Fibroblast of peridontal ligament (primary cell): ENCODE results near the gene KCNQ2.

Source experiments
- DNase-seq: peaks from one replicate; pipeline ENCODE4 v3.0.0-alpha.2; 2010; ENCODE audit errors: extremely low read depth

The KCNQ2 gene

DNA sequence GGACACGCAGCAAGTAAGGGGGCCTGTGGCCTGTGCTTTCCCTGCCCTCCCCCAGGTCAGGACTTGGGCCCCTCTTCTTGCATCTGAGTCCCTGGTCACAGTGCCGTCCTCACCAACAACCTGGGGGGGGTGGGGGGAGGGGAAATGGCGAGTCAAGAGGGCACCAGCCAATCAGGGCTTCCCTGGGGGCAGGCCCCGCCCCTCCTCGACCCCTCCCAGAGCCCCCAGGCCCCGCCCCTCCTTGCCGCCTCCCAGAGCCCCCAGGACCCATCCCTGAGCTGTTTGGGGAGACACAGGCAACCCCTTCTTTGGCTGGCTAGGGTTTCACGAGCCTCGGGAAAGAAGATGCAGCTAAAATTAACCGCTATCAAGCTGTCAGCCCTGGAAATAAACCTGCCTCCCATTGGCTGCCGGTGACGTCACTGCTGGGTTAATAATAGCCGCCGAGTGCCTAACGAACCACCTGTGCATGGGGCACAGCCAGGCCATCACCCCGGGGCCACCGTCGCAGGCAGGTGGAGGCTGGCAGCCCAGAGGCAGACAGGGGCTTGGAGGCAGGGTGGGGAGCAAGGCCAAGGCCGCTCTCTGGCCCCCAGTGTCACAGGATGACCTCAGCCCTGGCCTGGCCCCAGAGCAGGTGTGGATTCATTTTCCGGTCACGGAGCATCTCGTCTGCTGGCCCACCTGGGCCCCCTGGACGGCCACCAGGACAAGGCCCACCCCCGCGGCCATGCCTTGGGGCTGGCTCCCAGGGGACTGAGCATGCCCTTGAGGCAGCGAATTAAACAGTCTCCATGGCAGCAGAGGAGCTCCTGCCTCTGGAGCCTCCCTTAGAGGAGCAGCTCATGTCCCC lies 29.6 kb upstream of the KCNQ2 start:
- no peak for DNase-seq

DNA sequence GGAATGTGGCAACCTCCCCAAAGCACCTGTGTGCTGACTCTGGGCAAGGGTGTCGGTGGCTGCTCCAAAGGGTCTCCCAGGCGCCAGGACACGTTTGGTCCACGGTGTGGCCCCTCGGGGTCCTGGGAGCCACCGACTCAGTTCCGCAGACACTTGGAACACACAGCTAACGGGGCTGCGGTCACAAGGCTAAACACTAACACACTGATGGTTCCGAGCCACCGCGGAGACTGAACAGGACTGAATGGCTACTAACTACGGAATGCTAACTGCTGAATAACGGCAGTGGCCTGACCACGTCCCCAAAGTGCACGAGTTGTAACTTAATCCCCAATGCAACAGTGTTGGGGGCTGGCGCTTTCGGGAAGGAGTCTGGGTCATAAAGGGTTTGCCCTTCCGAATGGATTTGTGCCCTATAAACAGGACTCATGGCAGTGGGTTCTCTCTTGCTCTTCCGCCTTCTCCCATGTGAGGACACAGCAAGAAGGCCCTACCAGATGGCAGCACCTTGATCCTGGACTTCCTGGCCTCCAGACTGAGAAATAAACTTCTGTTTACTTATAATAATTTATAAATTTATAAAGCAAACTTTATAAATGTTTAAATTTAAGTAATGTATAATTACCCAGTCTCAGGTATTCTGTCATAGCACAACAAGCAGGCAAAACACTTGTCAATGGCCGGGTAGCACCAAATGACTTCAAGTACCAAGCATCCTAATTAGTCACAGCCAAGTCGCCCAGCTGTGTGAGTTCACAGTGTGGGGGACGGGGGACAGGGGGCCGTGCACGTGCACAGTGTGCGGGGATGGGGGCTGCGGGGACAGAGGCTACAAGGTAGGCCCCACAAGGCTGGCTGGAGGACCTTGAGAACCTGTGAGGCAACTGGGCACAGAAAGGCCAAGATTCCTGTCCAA lies 28.7 kb upstream of the KCNQ2 start:
- no peak for DNase-seq

DNA sequence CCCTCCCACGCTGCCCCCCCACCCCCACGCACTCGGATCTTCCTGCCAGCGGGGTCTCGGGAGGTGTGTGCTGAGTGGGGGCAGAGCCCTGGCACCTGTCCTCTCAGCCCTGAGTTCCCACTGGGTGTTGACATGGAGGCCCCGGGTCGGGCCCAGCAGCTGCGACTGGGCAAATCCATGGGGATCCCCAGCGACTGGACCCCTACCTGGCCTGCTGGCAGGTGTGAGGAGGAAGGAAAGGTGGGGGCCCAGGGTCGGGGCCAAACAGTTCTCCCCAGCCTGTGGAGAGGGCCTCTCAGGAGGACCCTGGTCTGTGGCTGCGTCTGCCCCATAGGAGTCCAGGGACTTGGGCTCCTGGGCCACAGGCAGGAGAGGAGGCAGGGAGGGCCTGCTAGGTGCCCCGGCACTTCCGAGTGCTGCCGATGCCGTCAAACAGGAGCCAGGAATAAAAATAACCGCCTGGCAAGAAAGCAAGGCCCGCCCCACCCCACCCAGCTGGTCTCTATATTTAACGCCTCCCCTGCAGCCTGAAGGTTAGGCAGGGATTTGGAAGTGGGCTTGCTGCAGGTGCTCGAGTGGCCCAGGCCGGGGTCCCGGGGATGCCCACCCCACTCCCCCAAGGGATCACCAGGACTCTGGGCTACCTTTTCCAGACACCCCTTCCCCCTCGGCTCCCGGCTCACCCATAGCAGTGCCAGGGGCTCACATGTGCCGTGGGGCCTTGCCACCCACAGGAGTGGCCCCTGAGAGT lies 27.9 kb upstream of the KCNQ2 start:
- no peak for DNase-seq

DNA sequence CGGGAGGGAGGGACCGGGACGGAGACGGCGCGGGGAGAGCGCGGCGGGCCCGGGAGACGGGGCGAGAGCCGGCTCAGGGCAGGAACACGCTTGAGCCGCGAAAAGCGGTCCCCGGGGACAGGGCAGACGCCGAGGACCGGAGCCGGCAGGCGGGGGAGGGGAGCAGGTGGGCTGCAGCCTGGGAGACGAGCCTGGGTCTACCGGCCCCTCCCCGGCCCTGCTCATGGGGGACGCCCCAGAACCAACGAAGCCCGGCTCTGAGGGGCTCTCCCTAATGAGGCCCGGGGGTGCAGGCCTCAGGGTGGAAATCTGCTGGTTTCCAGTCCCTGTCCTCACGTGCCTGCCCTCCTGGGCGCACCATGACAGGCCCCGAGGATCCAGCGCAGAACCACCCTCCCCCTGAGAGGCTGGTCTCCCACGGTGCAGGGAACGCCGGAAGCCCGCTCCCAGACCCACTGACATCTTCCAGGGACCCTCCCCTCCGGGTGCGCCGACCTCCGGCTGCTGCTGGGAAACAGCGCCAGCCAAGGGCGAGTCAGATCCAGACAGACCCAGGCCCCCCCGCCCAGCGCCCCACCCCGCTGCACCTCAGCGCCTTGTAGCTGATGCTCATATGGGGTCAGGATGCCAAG lies 27.0 kb upstream of the KCNQ2 start:
- no peak for DNase-seq

DNA sequence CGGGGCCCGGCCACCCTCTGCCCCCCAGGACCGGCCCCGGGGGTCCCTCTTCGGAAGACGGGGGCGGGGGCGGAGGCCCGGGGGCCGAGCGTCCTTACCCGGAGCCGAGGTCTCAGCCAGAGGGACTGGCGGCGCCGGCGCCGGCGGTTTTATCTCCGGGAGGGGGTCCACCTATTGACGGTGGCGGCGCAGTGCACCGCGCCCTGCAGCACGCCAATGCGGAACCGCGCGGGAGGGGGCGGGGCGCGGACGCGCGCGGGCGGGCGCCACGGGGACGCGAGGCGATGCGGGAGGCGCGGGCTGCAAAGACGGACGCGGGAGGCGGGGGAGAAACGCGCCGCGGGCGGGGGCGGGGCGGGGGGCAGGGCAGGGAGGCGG lies 26.5 kb upstream of the KCNQ2 start, which contains the start of gene EEF1A2:
TSS of gene EEF1A2 (minus strand) at position 124 of the 378 bp plus-strand sequence. CDS start 1,320 bp downstream, outside the sequence.
- no peak for DNase-seq

DNA sequence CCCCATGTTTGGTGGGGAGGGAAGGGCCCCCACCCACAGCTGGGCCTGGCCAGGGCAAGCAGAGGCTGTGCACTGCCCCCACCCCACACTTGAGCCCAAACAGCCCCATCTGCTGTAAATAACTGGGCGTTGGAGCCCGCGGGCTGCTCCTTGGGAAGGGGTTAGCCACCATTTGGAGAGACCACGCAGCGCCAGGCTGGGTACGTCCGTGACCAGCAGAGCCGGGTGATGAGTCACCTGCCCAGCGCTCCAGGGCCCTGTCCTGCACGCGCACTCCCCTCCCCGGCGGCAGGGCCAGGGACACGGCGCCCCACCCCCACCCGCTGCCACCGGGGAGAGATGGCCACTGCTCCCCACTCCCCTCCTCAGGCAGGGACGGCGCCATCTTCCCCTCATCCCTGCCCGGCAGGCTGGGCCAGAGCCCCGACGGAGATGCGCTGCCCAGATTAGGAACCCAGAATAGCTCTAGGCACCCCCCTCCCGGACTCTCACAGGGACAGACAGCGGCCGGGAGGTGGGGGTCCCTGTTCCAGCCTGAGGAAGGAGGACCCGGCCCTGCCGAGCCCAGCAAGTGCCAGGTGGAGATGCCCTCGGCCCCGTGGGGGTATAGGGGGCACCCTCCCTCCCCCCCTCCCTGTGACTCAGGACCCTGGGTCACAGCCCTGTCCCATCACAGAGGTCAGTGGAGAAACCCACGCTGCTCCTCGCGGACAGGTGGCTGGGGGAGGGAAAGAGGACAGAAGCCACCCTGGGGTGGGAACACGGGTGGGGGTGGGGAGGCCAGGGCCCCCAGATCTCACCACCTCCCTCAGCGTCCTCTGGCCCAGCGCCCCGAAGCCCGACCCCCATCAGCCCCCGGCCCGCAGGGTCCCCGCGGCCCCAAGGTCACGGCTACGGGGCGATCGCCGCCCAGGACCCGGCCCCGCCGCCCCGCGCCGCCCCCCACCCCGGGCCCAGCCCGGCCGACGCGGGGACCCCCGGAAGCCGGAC lies 25.8 kb upstream of the KCNQ2 start:
- no peak for DNase-seq

DNA sequence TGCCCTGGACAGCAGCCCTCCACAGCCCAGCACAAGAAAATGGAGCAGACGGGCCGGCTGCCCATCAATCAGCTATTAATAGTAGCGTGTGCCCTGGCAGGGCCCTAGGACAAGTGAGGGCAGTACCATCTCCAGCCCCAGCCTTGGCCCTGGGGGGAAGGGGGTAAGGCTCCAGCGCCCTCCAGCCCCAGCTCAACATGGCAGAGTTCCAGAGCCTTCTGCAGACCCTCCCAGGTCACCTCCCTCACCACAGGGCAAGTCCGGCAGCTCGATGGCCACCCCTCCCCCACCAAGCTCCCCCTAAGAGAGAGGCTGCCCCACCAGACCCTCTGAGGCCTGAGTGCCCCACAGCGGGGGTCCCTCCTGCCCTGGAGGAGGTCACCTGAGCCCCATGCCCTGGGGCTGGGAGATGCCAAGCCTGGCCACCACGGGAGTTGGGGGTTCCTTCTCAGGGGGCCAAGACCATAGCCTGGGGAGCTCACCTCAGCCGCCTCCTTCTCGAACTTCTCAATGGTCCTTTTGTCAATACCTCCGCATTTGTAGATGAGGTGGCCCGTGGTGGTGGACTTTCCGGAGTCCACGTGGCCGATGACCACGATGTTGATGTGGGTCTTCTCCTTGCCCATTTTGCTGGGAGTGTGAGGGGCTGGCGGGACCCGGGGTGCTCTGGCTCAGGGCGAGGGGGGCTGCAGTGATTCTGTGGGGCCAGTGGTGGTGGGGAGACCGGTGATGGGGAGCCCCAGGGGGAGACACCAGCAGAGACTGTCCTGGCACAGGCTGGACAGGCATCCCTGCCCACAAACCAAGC lies 24.9 kb upstream of the KCNQ2 start:
- DNase-seq, result no peak

DNA sequence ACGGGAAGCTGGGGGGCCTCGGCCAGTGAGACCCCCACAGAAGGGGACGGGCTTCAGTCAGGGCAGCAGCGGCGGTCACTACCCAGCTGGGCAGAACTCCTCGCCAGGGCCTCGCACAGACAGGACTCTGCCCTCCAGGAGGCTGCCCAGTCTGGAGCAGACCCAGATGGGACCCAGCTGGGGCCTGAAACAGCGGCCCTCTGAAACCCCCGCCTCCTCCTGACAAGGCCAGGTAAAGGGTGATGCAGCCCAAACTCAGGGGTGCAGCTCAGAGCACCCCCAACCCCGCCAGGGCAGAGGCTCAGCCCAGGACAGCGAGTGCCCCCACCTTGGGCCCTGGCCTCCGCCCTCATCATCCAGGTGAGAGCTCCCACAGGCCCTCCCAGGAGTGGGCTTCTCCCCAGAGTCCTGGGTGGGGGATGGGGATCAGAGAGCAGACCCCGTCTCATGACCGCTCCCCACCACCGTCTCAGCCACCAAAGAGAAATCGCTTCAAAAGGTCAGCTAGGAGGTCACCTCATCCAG lies 24.2 kb upstream of the KCNQ2 start:
- no peak for DNase-seq

DNA sequence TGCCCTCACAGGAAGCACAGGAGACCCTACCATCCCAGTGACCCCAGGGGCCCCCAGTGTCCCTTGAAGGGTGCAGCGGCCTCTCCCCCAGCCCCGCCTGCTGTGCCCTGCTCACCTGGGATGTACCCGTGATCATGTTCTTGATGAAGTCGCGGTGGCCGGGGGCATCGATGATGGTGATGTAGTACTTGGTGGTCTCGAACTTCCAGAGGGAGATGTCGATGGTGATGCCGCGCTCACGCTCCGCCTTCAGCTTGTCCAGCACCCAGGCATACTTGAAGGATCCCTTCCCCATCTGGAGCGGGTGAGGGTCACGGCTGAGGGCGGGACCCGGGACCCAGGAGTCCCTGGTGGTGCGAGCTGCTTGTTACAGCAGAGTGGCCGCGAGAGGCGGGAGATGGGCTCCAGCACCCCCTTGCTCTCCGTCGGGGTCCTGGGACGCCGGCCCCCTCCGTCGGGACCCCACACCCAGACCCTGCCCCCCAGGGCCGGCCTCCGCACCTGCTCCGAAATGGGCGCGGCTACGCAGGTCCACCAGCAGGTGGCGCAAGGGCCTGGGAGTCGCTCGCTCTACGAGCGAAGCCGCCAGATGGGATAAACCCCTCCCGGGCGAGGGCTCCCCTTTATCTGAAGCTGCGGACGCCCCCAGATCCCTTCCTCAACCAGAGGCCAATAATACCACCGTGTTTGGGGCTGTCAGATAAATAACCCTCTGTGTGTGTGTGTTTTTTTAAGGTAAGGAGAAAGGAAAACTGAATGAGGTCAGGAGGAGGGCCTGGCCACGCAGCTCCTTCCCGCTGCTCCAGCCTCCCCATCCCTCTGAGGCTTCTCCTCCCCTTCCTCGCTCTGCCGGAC lies 23.5 kb upstream of the KCNQ2 start:
- DNase-seq, result peak; percentile 26

DNA sequence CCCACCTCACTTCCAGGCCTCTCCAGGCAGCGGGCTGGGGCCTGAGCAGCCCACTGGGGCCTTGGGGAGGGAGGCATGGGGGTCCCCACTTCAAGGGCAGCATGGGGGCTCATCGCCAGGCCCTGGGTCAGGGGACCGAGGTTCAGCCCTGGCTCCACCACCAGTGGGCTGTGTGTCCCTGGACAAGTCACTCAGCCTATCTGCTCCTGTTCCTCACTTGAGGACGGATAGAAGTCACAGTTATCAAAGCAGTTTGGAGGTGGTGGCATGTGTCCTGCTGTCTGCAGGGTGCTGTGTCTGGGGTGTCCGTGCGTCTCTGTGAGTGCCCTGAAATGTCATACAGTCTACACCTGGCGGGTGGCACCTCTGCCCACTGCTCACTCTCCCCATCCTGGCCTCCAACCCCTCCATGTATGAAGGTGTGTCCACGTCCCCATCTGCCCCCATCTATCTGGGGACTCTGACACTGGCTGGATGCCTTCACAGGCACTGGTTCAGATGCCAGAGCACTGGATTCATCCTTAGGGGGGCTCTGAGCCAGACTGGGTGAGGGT lies 22.8 kb upstream of the KCNQ2 start:
- no peak for DNase-seq

DNA sequence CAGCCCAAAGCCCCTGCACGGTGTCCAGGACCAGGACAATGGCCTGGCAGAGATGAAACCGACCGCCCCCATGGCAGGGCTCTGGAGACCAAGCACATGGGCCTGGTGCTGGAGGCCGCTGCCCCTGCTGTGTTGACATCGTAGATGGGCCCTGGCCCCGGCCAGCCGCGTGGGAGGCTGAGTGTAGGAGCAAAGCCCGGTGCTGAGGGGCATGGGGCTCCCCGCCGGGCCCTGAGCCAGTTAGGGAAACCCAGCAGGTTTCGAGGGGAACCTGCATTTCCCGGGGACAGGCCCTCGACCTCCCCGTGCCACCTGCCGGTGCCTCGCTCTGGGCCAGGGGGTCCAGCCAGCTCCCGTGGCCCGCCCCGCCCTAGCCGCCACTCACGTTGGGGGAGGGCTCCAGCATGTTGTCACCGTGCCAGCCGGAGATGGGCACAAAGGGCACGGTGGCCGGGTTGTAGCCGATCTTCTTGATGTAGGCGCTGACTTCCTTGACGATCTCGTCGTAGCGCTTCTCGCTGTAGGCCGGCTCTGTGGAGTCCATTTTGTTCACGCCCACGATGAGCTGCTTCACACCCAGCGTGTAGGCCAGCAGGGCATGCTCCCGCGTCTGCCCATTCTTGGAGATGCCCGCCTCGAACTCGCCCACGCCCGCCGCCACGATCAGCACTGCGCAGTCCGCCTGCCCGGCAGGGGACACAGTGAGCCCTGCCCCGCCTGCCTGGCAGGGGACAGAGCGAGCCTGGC lies 22.1 kb upstream of the KCNQ2 start:
- no peak for DNase-seq

DNA sequence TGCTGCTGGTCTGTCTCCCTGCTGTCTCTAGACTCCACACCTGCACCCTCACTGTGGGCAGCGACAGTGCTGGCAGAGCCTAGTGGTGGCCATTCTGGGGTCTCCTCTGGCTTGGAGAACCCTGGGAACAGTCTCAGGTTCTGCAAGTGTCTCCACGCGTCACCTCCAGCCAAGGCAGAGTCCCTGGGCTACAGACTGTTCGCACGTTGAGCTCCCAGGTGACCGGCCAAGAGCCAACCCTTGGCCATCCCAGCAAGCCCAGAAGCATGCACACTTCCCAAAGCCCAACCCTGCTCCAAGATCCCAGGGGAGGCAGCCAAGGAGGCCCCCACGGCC lies 21.6 kb upstream of the KCNQ2 start:
- no peak for DNase-seq

DNA sequence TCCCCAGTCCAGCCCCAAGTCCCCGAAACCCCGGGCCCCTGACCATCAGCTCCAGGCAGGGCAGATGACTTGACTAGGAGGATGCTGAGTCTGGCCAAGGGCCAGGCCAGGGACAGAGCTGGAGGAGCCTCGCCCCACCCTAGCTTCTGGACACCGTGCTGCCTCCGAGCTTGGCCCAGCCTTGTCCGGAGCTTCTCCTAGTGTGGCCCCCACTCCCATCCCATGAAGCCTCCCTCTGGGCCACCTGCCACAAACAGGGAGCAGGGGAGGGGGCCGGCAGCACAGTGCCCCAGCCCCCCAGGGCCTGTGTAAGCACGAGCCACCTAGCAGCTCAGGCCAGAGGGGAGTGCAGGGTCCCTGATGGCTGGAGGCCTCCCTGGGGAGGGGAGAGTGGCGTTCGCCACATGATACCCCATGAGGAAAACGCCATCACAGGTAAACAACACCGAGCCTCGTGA lies 21.1 kb upstream of the KCNQ2 start:
- DNase-seq, result no peak

DNA sequence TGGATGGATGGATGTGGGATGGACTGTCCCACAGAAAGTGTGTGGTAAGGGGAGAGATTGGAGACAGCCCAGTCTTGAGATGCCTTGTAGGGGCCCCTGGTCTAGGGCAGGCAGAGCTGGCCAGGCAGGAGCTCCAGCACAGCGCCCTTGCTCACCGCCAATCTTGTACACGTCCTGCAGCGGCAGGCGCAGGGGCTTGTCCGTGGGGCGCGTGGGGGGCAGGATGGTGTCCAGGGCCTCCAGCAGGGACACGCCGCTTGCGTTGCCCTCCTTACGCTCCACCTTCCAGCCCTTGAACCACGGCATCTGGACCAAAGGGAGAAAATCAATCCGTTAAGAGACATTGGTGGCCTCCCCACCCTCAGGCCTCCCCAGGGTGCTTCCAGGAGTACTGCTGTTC lies 20.5 kb upstream of the KCNQ2 start:
- no peak for DNase-seq

DNA sequence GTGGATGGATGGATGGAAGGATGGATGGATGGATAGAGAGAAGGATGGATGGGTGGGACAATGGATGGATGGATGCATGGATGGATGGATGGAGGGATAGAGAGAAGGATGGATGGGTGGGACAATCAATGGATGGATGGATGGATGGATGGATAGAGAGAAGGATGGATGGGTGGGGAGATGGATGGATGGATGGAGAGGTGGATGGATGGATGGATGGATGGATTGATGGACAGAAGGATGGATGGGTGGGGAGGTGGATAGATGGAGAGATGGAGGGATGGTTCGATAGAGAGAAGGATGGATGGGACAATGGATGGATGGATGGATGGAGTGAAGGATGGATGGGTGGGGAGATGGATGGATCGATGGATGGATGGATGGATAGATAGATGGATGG lies 20.1 kb upstream of the KCNQ2 start:
- no peak for DNase-seq

DNA sequence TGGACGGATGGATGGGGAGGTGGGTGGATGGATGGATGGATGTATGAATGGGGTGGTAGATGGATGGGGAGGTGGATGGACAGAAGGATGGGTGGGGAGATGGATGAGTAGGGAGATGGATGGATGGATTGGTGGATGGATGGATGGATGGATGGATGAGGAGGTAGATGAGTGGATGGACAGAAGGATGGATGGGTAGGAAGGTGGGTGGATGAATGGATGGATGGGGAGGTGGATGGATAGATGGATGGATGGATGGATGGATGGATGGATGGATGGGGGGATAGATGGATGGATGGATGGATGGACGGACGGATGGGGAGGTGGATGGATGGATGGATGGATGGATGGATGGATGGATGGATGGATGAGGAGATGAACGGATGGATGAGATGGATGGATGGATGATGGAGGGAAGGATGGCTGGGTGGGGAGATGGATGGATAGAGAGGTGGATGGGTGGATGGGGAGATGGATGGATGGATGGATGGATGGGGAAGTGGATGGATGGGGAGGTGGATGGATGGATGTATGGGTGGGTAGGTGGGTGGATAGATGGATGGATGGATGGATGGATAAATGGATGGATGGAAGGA lies 19.3 kb upstream of the KCNQ2 start:
- no peak for DNase-seq

DNA sequence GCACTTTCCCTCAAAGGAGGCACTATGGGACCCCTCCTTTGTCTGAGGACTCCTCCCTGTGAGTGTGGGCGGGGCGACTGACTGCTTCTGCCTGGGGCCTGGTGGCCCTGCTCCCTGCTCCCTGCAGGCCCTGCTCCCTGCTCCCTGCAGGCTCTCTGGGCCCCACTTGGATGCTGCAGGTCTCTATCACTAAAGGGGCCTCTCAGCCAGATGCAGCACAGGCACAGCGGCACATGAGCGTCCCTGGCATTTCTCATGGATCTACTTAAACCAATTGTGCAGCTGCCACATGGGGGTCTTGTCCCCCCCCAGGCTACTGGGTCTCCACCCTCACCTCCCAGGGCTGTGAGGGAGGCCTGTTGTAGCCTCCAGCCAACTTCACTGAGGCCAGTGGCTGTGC lies 18.6 kb upstream of the KCNQ2 start:
- DNase-seq, result no peak
